ENCODE measurements around the gene POU2AF1. TPM values are rescaled to one million over a fixed set of nuclear protein-coding genes. Genes with fewer than 3 reads are reported as not detected.

Gene POU2AF1
- total RNA-seq, 1 donor from 2014 or later, result not detected

DNA sequence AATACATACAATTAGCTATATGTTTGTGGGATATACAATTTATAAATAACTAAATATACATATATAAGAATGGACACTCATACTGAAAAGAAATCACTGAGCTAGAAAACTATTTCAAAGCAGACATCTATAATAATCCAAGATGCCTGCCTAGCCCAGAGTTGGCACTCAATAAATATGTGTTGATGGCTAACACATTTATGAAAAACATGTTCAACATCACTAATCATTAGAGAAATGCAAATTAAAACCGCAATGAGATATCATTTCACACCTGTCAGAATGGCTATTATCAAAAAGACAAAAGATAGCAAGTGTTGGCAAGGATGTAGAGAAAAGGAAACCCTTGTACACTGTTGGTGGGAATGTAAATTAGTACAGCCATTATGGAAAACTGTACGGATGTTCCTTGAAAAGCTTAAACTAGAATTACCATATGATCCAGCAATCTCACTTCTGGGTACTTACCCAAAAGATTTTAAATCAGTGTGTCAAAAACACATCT lies 29.8 kb downstream of the POU2AF1 start:
- no peak for DNase-seq
- TF ChIP-seq, protein P1, sequence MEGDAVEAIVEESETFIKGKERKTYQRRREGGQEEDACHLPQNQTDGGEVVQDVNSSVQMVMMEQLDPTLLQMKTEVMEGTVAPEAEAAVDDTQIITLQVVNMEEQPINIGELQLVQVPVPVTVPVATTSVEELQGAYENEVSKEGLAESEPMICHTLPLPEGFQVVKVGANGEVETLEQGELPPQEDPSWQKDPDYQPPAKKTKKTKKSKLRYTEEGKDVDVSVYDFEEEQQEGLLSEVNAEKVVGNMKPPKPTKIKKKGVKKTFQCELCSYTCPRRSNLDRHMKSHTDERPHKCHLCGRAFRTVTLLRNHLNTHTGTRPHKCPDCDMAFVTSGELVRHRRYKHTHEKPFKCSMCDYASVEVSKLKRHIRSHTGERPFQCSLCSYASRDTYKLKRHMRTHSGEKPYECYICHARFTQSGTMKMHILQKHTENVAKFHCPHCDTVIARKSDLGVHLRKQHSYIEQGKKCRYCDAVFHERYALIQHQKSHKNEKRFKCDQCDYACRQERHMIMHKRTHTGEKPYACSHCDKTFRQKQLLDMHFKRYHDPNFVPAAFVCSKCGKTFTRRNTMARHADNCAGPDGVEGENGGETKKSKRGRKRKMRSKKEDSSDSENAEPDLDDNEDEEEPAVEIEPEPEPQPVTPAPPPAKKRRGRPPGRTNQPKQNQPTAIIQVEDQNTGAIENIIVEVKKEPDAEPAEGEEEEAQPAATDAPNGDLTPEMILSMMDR (IDR thresholded peaks at IDR 0.05; ENCODE audit: partially characterized antibody, unreplicated experiment), result no peak
- Mint-ChIP-seq H3K9me3 (ENCODE audit: unreplicated experiment) (no peaks in the 10 kb centered on the region), H3K27me3 (ENCODE audit: unreplicated experiment) (no peaks in the 10 kb centered on the region), H3K36me3 (ENCODE audit: unreplicated experiment) (no peaks in the 10 kb centered on the region), H3K4me3 (ENCODE audit: unreplicated experiment) (no peak overlapping the region), H3K4me1 (ENCODE audit: low read depth, unreplicated experiment) (no peaks in the 10 kb centered on the region), H3K27ac (ENCODE audit: unreplicated experiment) (no peak overlapping the region)

- no peak for DNase-seq
- H3K4me3 Mint-ChIP-seq (ENCODE audit: unreplicated experiment), result no peak overlapping the region
- H3K27me3 Mint-ChIP-seq (ENCODE audit: unreplicated experiment), result no peaks in the 10 kb centered on the region
- no peaks in the 10 kb centered on the region for H3K9me3 Mint-ChIP-seq (ENCODE audit: unreplicated experiment)
- H3K27ac Mint-ChIP-seq (ENCODE audit: unreplicated experiment), result no peak overlapping the region
- H3K4me1 Mint-ChIP-seq (ENCODE audit: low read depth, unreplicated experiment), result no peaks in the 10 kb centered on the region
- TF ChIP-seq, protein P1 (IDR thresholded peaks at IDR 0.05; ENCODE audit: partially characterized antibody, unreplicated experiment), result no peak
- no peaks in the 10 kb centered on the region for H3K36me3 Mint-ChIP-seq (ENCODE audit: unreplicated experiment)
These were observed 30.9 kb downstream of the POU2AF1 start for GRCh38 chr11:111348147-111348546.

DNA sequence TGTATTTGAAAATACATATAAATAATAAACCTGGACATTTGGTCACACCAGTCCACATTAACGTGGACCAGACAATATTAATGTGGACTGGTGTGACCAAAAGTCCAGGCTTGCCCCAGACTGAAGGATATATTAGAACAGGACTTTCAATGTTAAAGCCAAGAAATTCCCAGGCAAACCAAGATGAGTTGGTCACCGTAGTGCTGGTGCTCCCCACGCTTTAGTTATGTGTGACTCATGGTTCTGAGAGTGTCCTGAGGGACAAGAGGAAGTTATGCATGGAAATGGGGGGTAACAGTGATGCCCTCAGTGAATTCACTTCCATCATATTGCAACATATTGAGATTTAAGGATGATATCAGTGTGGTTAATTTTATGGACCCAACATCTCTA lies 31.4 kb downstream of the POU2AF1 start:
- H3K4me3 Mint-ChIP-seq (ENCODE audit: unreplicated experiment), result no peak overlapping the region
- H3K27ac Mint-ChIP-seq (ENCODE audit: unreplicated experiment), result no peak overlapping the region
- H3K36me3 Mint-ChIP-seq (ENCODE audit: unreplicated experiment), result no peaks in the 10 kb centered on the region
- TF ChIP-seq, protein P1 (IDR thresholded peaks at IDR 0.05; ENCODE audit: partially characterized antibody, unreplicated experiment), result no peak
- no peak for DNase-seq
- no peaks in the 10 kb centered on the region for H3K4me1 Mint-ChIP-seq (ENCODE audit: low read depth, unreplicated experiment)
- no peaks in the 10 kb centered on the region for H3K27me3 Mint-ChIP-seq (ENCODE audit: unreplicated experiment)
- no peaks in the 10 kb centered on the region for H3K9me3 Mint-ChIP-seq (ENCODE audit: unreplicated experiment)

DNA sequence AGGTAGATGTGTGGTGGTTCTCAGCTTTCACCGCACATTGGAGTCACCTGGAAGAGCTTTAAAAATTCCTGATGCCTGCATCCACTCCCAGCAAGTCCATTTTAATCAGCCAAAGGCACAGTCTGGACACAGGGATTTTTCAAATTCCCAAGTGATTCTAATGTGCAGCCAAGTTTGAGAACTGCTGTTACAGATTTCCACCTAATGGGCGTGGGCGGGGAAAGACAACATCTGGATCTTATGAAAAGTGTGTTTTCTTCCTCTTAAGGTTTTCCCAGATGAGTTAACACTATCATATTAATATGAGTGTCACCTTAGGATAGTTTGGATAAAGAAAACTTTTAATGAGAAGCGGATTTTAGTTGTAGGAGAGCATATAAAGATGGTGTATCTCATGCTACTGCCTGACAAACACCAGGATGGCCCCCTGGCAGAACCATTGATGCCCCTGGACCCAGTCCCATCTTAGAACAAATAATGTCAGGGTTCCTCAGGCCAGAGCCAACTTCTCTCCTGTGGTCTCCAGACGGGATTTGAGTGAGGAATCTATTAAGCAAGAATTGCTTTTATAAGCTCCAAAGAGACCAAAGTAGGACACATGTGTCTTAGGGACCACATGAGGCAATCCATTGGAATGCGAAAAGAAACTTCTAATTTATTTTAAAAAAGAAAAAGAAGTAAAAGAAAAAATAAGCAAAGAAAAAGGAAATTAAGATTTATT lies 31.9 kb downstream of the POU2AF1 start:
- Mint-ChIP-seq H3K9me3 (ENCODE audit: unreplicated experiment) (no peaks in the 10 kb centered on the region), H3K36me3 (ENCODE audit: unreplicated experiment) (no peaks in the 10 kb centered on the region), H3K4me3 (ENCODE audit: unreplicated experiment) (no peak overlapping the region), H3K27ac (ENCODE audit: unreplicated experiment) (no peak overlapping the region), H3K27me3 (ENCODE audit: unreplicated experiment) (no peaks in the 10 kb centered on the region), H3K4me1 (ENCODE audit: low read depth, unreplicated experiment) (no peaks in the 10 kb centered on the region)
- TF ChIP-seq, protein P1 (IDR thresholded peaks at IDR 0.05; ENCODE audit: partially characterized antibody, unreplicated experiment), result no peak
- DNase-seq, result no peak

GRCh38 chr11:111344032-111344431 lies 35.0 kb downstream of the POU2AF1 start:
- Mint-ChIP-seq H3K4me3 (ENCODE audit: unreplicated experiment) (no peak overlapping the region), H3K4me1 (ENCODE audit: low read depth, unreplicated experiment) (no peaks in the 10 kb centered on the region), H3K9me3 (ENCODE audit: unreplicated experiment) (no peaks in the 10 kb centered on the region), H3K27ac (ENCODE audit: unreplicated experiment) (no peak overlapping the region), H3K36me3 (ENCODE audit: unreplicated experiment) (no peaks in the 10 kb centered on the region), H3K27me3 (ENCODE audit: unreplicated experiment) (no peaks in the 10 kb centered on the region)
- DNase-seq, result no peak
- TF ChIP-seq, protein P1 (IDR thresholded peaks at IDR 0.05; ENCODE audit: partially characterized antibody, unreplicated experiment), result no peak
